Psoas muscle (tissue), 8 donors: Measurements from ENCODE around the gene CBFA2T3. TPM values are rescaled to one million over a fixed set of nuclear protein-coding genes. Genes with fewer than 3 reads are reported as not detected.

Experiments used
- ATAC-seq, 4 donors: fragments of 200-7000 bp; cut with Tn5 transposase; one replicate each; pipeline ENCODE4 v1.9.1; 2020; ENCODE audit warnings: moderate library complexity in 3 of 4, mild to moderate bottlenecking in 2 of 4
- DNase-seq, 2 donors: peaks; one replicate each; pipeline ENCODE4 v3.0.0-alpha.2; 2020
- H3K27ac ChIP-seq: fragments of 200-600 bp; one replicate; pipeline ENCODE4 v1.8.0; 2022
- H3K27me3 ChIP-seq, 3 donors: fragments of 200-600 bp in 1 of 3; one replicate each; pipeline versions ENCODE4 v1.6.1 to v1.8.0; 2013 to 2022; ENCODE audit warnings: low read length in 2 of 3, mild to moderate bottlenecking in 2 of 3, moderate library complexity in 1 of 3; ENCODE audit not compliant: insufficient read depth in 3 of 3
- H3K36me3 ChIP-seq, 2 donors: fragments of 200-600 bp in 1 of 2; one replicate each; pipeline versions ENCODE4 v1.6.1 to v1.8.0; 2013 to 2022; ENCODE audit warnings: low read depth in 1 of 2, mild to moderate bottlenecking in 1 of 2, moderate library complexity in 1 of 2; ENCODE audit not compliant: insufficient read depth in 1 of 2
- H3K4me1 ChIP-seq: fragments of 200-600 bp; one replicate; pipeline ENCODE4 v1.8.0; 2022
- H3K4me3 ChIP-seq: fragments of 200-600 bp; one replicate; pipeline ENCODE4 v1.8.0; 2022; ENCODE audit warnings: mild to moderate bottlenecking
- H3K9me3 ChIP-seq: fragments of 200-600 bp; one replicate; pipeline ENCODE4 v1.8.0; 2022
- WGBS, 3 donors: extraction: QIAGEN DNeasy Blood & Tissue Kit; methylation state at CpG; one replicate each; pipeline versions ENCODE4 v1.1.6 to v1.1.7; 2013; 5-methylcytosine and 5-hydroxymethylcytosine counted together
- intact Hi-C, 2 donors: fragments of 100-400 bp; cut with DNase I; formaldehyde crosslinking; loops; one replicate each; pipeline versions ENCODE4 v1.11.0 to v1.14.2; 2022
- polyA plus RNA-seq, 3 donors: library from polyadenylated mRNA; stranded (reverse); fragments of 200-250 nt; gene quantifications; one replicate each; pipeline ENCODE4 v1.2.3, GENCODE V29; 2013
- total RNA-seq, 4 donors: library from RNA; stranded (reverse); fragmentation: NEBNext Ultra II Directional in 2 of 4; extraction: Animal tissue kit (Norgen Biotek cat#: 25700) in 2 of 4; gene quantifications; one replicate each; pipeline versions ENCODE4 v1.2.1 to v1.2.4, GENCODE V29; 2021 to 2023
- TF ChIP-seq, protein P1 (sequence below): fragments of 200-600 bp; IDR thresholded peaks from one replicate; pipeline ENCODE4 v1.8.0; 2022; ENCODE audit warnings: antibody characterized with exemption
- donor health status: healthy with polysubstance abuse.
- donor health status: DM: no; HTN: no; CAD: no; lungs with moderate emphysema.
- donor health status: Bipolar disorder and iron deficiency.
- donor health status: healthy.
- donor health status: DM: yes; HTN: yes; CAD: no.
- donor health status: DM: no; HTN: no; CAD: no.
- donor health status: DM: no; HTN: no; CAD: no.
- donor health status: DM: yes; HTN: yes; CAD: no.

CBFA2T3 gene
- total and polyA plus RNA-seq, 7 donors, result 2.6 to 15.0 (median 6.0) TPM

DNA sequence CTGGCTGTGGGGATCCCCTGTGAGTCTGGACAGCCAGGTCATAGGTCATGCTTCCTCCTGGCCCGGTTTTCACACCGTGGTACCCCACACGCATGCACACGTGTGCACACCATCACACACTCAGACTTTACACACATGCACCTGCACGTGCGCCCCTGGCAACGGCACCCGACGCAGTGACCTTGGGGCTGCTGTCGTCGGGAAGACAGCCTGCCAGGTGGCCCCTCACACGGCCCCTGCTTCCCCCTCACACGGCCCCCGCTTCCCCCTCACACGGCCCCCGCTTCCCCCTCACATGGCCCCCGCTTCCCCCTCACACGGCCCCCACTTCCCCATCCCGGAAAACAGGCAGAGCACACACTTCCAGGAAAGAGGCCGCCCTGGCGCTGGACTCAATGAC is 45.1 kb downstream of the CBFA2T3 start:
- 72 to 79% (median 77%) methylated on average over 19 to 21 of the region's 21 CpGs for WGBS, 3 donors
- Histone ChIP-seq H3K27me3 (peaks cover 0 to 8% (median 0%) of the 10 kb centered on the region in 3 donors), H3K9me3 (no peaks in the 10 kb centered on the region), H3K4me1 (no peaks in the 10 kb centered on the region), H3K36me3 (no peaks in the 10 kb centered on the region), H3K27ac (no peak overlapping the region), H3K4me3 (no peak overlapping the region)
- TF ChIP-seq, protein P1, sequence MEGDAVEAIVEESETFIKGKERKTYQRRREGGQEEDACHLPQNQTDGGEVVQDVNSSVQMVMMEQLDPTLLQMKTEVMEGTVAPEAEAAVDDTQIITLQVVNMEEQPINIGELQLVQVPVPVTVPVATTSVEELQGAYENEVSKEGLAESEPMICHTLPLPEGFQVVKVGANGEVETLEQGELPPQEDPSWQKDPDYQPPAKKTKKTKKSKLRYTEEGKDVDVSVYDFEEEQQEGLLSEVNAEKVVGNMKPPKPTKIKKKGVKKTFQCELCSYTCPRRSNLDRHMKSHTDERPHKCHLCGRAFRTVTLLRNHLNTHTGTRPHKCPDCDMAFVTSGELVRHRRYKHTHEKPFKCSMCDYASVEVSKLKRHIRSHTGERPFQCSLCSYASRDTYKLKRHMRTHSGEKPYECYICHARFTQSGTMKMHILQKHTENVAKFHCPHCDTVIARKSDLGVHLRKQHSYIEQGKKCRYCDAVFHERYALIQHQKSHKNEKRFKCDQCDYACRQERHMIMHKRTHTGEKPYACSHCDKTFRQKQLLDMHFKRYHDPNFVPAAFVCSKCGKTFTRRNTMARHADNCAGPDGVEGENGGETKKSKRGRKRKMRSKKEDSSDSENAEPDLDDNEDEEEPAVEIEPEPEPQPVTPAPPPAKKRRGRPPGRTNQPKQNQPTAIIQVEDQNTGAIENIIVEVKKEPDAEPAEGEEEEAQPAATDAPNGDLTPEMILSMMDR, result no peak
- intact Hi-C loops, result no loop called here
- DNase-seq, result no peak
- no peak for ATAC-seq

DNA sequence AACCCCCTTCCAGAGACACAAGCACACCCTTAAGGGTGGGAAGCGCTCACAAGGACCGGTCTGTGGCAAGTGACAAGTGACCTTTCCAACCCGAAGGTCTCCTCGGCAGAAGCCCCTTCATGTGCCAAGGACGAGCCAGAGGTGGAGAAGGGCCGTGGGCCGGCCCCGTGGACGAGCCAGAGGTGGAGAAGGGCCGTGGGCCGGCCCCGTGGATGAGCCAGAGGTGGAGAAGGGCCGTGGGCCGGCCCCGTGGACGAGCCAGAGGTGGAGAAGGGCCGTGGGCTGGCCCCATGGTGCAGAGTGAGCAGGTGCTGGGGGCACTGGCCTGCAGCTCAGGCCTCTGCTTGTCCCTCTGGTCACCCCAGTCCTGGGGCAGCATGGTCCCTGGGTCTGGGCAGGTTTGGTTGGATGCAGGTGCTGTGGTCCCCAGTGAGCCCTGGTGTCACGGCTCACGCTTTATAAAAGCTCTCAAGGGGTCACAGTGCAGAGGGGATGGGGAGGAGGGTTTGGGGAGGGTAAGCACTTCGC is 45.6 kb downstream of the CBFA2T3 start:
- H3K27me3 ChIP-seq, result peaks cover 0 to 11% (median 0%) of the 10 kb centered on the region in 3 donors
- ATAC-seq (no peak), DNase-seq (no peak)
- TF ChIP-seq, protein P1, result no peak
- 86 to 92% (median 90%) methylated on average over 15 to 20 of the region's 20 CpGs for WGBS, 3 donors
- H3K36me3 ChIP-seq, result no peaks in the 10 kb centered on the region
- H3K9me3 ChIP-seq, result no peaks in the 10 kb centered on the region
- no peak overlapping the region for H3K27ac ChIP-seq
- no peaks in the 10 kb centered on the region for H3K4me1 ChIP-seq
- no peak overlapping the region for H3K4me3 ChIP-seq
- intact Hi-C loops, result no loop called here

DNA sequence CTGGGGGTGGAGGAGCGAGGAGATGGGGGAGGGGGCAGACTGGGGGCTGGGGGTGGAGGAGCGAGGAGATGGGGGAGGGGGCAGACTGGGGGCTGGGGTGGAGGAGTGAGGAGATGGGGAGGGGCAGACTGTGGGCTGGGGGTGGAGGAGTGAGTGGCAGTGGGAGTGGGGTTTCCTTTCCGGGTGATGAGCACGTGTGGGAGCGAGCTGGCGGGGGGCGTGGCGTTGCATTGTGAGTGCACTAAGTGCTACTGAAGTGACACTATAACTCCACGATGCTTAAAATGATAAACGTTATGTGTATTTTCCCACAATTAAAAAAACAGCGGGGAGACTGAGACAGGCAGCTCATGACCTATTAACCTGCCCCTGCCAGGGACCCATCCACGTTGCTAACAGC is 46.3 kb downstream of the CBFA2T3 start:
- H3K27ac ChIP-seq, result no peak overlapping the region
- H3K27me3 ChIP-seq, result peaks cover 0 to 9% (median 0%) of the 10 kb centered on the region in 3 donors
- ATAC-seq, result no peak
- H3K4me3 ChIP-seq, result no peak overlapping the region
- H3K4me1 ChIP-seq, result peaks cover 2% of the 10 kb centered on the region
- TF ChIP-seq, protein P1, result no peak
- no peak for DNase-seq
- no peaks in the 10 kb centered on the region for H3K9me3 ChIP-seq
- intact Hi-C loops, result no loop called here
- WGBS, 3 donors, result 86 to 93% (median 90%) methylated on average over 10 to 12 of the region's 12 CpGs
- no peaks in the 10 kb centered on the region for H3K36me3 ChIP-seq

DNA sequence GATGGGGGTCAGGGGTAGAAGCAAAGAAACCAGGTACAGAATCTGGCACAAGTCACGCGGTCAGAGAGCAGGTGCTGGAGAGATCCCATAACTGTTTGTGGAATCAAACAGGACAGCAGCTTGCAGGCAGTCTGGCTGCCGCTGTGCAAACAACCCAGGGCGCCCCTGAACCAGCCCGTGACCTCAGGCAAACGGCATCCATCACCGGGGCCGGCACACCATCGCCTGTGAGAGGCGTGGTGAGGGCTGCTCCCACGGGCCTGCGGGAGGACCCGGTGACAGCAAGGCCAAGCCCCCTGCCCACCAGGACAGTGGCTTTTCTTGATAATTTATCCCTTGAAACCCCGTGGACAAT is 47.9 kb downstream of the CBFA2T3 start:
- H3K4me3 ChIP-seq, result no peak overlapping the region
- TF ChIP-seq, protein P1, result no peak
- H3K9me3 ChIP-seq, result no peaks in the 10 kb centered on the region
- no peak for DNase-seq
- peaks cover 16% of the 10 kb centered on the region for H3K4me1 ChIP-seq
- 72 to 78% (median 74%) methylated on average over 14 of the region's 14 CpGs for WGBS, 3 donors
- H3K27me3 ChIP-seq, result peaks cover 0 to 15% (median 0%) of the 10 kb centered on the region in 3 donors
- intact Hi-C loops, result no loop called here
- H3K27ac ChIP-seq, result no peak overlapping the region
- no peak for ATAC-seq
- no peaks in the 10 kb centered on the region for H3K36me3 ChIP-seq

DNA sequence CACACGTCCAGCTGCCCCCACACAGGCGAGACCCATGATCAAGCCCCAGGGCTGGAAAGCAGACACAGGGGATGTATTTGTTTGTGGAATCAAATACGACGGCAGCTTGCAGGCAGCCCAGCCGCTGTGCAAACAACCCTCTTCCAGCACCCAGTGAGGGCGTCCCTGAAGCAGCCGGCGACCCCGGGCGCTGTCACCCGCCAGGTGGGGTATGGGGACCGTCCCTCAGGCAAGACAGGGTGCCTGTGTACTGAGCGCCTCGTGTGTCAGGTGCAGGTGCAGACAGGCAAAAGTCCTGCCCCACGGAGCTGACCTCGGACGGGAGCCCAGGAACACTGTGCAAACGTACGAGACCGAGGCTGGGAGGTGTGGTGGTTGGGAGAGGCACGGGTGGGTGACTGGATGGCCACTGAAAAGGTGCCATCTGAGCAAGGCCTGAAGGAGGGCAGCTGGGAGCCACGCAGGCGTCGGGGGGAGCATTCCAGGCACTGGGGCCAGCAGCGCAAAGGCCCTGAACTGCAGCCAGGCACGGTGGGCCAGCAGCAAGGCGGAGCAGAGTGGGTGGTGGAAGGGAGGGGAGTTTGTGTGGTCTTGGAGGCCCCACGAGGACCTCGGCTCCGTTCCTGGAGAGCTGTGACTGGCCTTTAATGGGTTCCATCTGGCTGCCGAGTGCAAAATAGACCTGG is 48.5 kb downstream of the CBFA2T3 start:
- WGBS, 3 donors, result 71 to 73% (median 72%) methylated on average over 31 of the region's 31 CpGs
- Histone ChIP-seq H3K9me3 (no peaks in the 10 kb centered on the region), H3K36me3 (no peaks in the 10 kb centered on the region), H3K27me3 (peaks cover 0 to 15% (median 0%) of the 10 kb centered on the region in 3 donors), H3K4me1 (peaks cover 16% of the 10 kb centered on the region), H3K4me3 (no peak overlapping the region), H3K27ac (no peak overlapping the region)
- no peak for ATAC-seq
- intact Hi-C loops, result no loop called here
- TF ChIP-seq, protein P1, result no peak
- no peak for DNase-seq
